Measurements from ENCODE around the gene RPL27A.
"Not testable (repeated sequence)": the region's sequence is repeated elsewhere in the genome, so short reads cannot be mapped to it uniquely, and the experiment has no call there.

RPL27A gene

DNA sequence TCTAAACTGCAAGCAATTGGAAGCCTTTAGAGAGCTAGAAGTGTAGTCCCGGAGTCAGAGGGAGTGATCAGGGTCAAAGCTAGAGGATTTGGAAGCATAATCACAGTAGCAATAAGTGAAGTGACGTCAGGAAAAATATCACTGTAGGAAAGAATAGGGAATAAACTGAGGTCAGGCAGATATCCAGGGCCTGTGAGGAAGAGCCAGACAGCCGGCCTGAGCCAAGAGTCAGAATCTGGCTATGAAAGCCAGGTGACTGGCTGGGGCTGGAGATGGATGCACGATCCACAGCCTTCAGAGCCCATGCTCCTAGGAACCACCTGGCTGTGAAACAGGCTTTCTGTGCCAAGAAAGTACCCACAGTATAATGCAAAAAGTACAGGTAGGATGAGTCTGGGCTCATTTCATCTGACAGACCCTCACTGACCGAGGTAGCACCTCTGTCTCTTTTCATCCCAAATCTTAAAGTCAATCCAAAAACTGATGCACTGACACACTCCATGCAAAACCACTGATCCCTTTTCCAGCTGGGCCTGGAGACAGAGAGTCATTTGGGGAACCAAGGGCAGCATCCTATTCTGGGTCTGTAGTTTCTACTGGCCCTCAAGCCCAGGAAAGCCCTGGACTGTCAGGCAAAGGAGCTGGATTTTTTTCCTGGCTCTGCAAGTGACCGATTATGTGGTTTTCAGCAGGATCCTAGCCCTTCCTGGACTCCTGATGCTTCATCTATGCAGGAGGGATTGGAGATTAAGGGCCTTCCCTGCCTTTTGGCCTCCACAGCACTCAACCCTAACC lies 21.4 kb upstream of the RPL27A start:
- no peaks in the 10 kb centered on the region for H3K9me3 ChIP-seq (ENCODE audit: severe bottlenecking)
- TF ChIP-seq, protein P1, sequence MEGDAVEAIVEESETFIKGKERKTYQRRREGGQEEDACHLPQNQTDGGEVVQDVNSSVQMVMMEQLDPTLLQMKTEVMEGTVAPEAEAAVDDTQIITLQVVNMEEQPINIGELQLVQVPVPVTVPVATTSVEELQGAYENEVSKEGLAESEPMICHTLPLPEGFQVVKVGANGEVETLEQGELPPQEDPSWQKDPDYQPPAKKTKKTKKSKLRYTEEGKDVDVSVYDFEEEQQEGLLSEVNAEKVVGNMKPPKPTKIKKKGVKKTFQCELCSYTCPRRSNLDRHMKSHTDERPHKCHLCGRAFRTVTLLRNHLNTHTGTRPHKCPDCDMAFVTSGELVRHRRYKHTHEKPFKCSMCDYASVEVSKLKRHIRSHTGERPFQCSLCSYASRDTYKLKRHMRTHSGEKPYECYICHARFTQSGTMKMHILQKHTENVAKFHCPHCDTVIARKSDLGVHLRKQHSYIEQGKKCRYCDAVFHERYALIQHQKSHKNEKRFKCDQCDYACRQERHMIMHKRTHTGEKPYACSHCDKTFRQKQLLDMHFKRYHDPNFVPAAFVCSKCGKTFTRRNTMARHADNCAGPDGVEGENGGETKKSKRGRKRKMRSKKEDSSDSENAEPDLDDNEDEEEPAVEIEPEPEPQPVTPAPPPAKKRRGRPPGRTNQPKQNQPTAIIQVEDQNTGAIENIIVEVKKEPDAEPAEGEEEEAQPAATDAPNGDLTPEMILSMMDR (IDR thresholded peaks at IDR 0.05; ENCODE audit: low read depth, low read length): no peak
- no peak overlapping the region for H3K27ac ChIP-seq
- no peak for DNase-seq
- no peaks in the 10 kb centered on the region for H3K27me3 ChIP-seq (ENCODE audit: insufficient read depth, low read depth, severe bottlenecking)
- H3K36me3 ChIP-seq: no peaks in the 10 kb centered on the region
- H3K4me3 ChIP-seq (ENCODE audit: low read depth, low read length): no peak overlapping the region

DNA sequence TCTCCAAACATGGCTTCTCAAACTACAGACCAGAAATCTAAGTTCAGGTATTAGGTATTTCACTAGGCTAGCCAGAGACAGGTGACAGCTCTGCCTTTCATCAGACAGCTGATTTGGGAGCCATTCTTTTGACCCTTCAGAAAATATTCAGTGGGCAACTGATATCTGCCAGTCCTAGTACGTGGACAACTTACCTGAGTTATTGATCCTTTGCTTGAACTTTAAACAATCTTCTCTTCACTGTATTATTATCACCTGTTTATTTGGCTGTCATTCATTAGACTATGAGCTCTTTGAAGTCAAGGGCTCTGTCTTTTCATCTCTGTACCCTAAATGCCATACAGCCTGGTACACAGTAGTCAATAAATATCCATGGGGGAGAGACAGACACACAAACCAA lies 17.4 kb upstream of the RPL27A start:
- TF ChIP-seq, protein P1 (IDR thresholded peaks at IDR 0.05; ENCODE audit: low read depth, low read length): no peak
- no peaks in the 10 kb centered on the region for H3K36me3 ChIP-seq
- no peak overlapping the region for H3K27ac ChIP-seq
- no peaks in the 10 kb centered on the region for H3K27me3 ChIP-seq (ENCODE audit: insufficient read depth, low read depth, severe bottlenecking)
- H3K9me3 ChIP-seq (ENCODE audit: severe bottlenecking): no peaks in the 10 kb centered on the region
- DNase-seq: no peak
- H3K4me3 ChIP-seq (ENCODE audit: low read depth, low read length): no peak overlapping the region

DNA sequence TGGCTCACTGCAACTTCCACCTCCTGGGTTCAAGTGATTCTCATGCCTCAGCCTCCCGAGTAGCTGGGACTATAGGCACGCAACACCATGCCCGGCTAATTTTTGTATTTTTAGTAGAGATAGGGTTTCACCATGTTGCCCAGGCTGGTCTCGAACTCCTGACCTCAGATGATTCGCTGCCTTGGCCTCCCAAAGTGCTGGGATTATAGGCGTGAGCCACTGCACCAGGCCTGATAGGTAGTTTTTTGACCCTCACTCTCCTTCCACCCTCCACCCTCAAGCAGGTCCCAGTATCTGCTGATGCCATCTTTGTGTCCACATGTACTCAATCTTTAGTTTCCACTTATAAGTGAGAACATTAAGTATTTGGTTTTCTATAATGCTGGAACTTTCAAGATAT lies 12.5 kb upstream of the RPL27A start:
- not testable (repeated sequence) for H3K4me3 ChIP-seq (ENCODE audit: low read depth, low read length); H3K9me3 ChIP-seq (ENCODE audit: severe bottlenecking); H3K27ac ChIP-seq; H3K27me3 ChIP-seq (ENCODE audit: insufficient read depth, low read depth, severe bottlenecking); H3K36me3 ChIP-seq; DNase-seq

DNA sequence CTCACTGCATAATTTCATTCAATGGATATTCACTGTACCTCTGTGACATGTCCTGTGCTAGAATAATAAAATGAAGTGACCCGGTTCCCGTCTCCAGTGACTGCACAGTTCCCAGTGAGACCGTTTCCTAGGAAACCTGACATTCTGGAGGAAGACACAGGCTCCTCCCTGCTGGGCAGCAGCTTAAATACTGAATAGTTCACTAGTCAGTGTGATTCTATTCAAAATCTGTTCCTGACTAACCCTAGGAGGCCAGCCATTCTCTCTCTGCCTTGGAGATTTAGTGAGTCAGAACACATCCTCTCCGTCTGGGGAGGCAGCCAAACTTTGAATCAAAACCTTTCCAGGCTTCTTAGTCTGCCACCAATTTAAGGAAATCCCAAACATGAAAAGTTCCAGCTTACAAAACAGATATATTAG lies 11.4 kb upstream of the RPL27A start:
- DNase-seq: no peak
- no peaks in the 10 kb centered on the region for H3K36me3 ChIP-seq
- TF ChIP-seq, protein P1 (IDR thresholded peaks at IDR 0.05; ENCODE audit: low read depth, low read length): no peak
- no peak overlapping the region for H3K4me3 ChIP-seq (ENCODE audit: low read depth, low read length)
- H3K27ac ChIP-seq: no peak overlapping the region
- no peaks in the 10 kb centered on the region for H3K27me3 ChIP-seq (ENCODE audit: insufficient read depth, low read depth, severe bottlenecking)
- H3K9me3 ChIP-seq (ENCODE audit: severe bottlenecking): no peaks in the 10 kb centered on the region

DNA sequence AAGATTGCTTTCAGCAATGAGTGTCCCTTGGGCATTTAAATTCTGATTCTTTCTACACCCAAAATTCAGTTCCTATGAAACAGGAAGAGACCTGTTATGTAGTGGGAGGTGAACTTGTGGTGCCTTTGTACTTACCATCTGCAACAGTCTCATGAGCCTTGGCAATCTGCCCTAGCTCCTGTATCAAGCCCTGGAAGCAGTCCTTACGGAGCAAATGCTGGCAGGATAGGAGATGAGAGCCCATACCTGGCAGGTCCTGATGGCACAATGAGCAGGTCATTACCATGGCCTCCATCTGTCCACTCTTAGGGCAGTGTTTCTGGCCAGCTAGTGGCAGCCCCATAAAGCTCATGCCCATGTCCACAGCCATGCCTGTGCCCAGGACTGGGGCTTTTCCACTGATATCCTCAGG lies 10.9 kb upstream of the RPL27A start:
- Histone ChIP-seq H3K36me3 (no peaks in the 10 kb centered on the region), H3K27me3 (ENCODE audit: insufficient read depth, low read depth, severe bottlenecking) (no peaks in the 10 kb centered on the region), H3K27ac (no peak overlapping the region), H3K4me3 (ENCODE audit: low read depth, low read length) (no peak overlapping the region), H3K9me3 (ENCODE audit: severe bottlenecking) (no peaks in the 10 kb centered on the region)
- no peak for DNase-seq
- TF ChIP-seq, protein P1 (IDR thresholded peaks at IDR 0.05; ENCODE audit: low read depth, low read length): no peak

DNA sequence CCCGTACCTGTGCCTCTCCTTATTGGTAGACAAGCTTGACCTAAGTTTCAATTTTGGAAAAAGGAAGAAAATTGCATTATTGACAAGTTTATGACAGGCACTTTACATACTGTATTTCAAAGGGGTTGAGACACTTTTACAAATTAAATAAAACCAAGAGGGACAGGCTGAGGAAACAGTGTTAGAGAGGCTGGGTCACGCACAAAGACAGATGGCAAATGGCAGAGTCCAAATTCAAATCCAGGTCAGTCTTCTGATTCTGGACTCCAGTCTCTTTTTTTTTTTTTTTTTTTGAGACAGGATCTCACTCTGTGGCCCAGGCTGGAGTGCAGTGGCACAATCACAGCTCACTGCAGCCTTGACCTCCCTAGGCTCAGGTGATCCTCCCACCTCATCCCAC lies 10.2 kb upstream of the RPL27A start:
- TF ChIP-seq, protein P1 (IDR thresholded peaks at IDR 0.05; ENCODE audit: low read depth, low read length): no peak
- Histone ChIP-seq H3K27ac (no peak overlapping the region), H3K36me3 (no peaks in the 10 kb centered on the region), H3K27me3 (ENCODE audit: insufficient read depth, low read depth, severe bottlenecking) (no peaks in the 10 kb centered on the region), H3K4me3 (ENCODE audit: low read depth, low read length) (no peak overlapping the region), H3K9me3 (ENCODE audit: severe bottlenecking) (no peaks in the 10 kb centered on the region)
- DNase-seq: no peak

All from WERI-Rb-1 (cell line).